HepG2 (cell line): ENCODE data around the gene L3MBTL4. TPM values are rescaled to one million over a fixed set of nuclear protein-coding genes. Genes with fewer than 3 reads are reported as not detected.

Experiments used
- FIP1L1 ChIP-seq: fragments of 200-400 bp; formaldehyde crosslinking; IDR thresholded peaks from 2 replicates; pipeline ENCODE4 v1.6.1; 2018; ENCODE audit warnings: low read depth, mild to moderate bottlenecking, low read length, moderate library complexity, borderline replicate concordance; ENCODE audit not compliant: insufficient read depth
- KAT8 ChIP-seq: IDR thresholded peaks from 2 replicates; pipeline ENCODE4 v1.6.1; 2016; ENCODE audit warnings: missing genetic modification reagents, missing compliant biosample characterization
- KLF16 ChIP-seq, 2 experiments: sonication (generic) in 1 of 2; formaldehyde crosslinking in 1 of 2; IDR thresholded peaks; 2 replicates each; pipeline versions ENCODE4 v1.6.1 to v1.8.0; 2016 to 2023; ENCODE audit warnings: missing genetic modification reagents in 2 of 2, missing compliant biosample characterization in 1 of 2
- NR2C2 ChIP-seq: sonication (generic); formaldehyde crosslinking; IDR thresholded peaks from 2 replicates; pipeline ENCODE4 v1.4.0; 2020; ENCODE audit warnings: missing genetic modification reagents, mild to moderate bottlenecking, moderate library complexity, borderline replicate concordance
- RFXAP ChIP-seq: sonication (generic); formaldehyde crosslinking; IDR thresholded peaks from 2 replicates; pipeline ENCODE4 v1.4.0; 2020; ENCODE audit warnings: missing genetic modification reagents, borderline replicate concordance
- SIX1 ChIP-seq: sonication (generic); formaldehyde crosslinking; IDR thresholded peaks from 2 replicates; pipeline ENCODE4 v1.4.0; 2020; ENCODE audit warnings: missing genetic modification reagents, borderline replicate concordance
- SOX13 ChIP-seq, 3 experiments: fragments of 450-650 bp in 1 of 3; sonication (generic) in 1 of 3; formaldehyde crosslinking in 1 of 3; IDR thresholded peaks in 2 of 3; conservative IDR thresholded peaks in 1 of 3; 2 replicates each; pipeline versions ENCODE4 v1.5.0 to v1.6.1; 2016 to 2020; ENCODE audit warnings: antibody characterized with exemption in 1 of 3, mild to moderate bottlenecking in 1 of 3, missing compliant biosample characterization in 1 of 3, missing genetic modification reagents in 1 of 3, moderate library complexity in 1 of 3
- TARDBP ChIP-seq: sonication (generic); formaldehyde crosslinking; IDR thresholded peaks from 2 replicates; pipeline ENCODE4 v1.8.0; 2022; ENCODE audit warnings: mild to moderate bottlenecking, missing genetic modification reagents
- ZNF713 ChIP-seq: sonication (generic); formaldehyde crosslinking; IDR thresholded peaks from 2 replicates; pipeline ENCODE4 v1.4.0; 2020; ENCODE audit warnings: mild to moderate bottlenecking, missing genetic modification reagents
- polyA plus RNA-seq, 8 experiments: library from polyadenylated mRNA; depleted of rRNA in 3 of 8; stranded (reverse) in 7 of 8; unstranded in 1 of 8; fragments of >200 nt; fragmentation: Illumina TruSeq in 4 of 8; extraction: Trizol in 4 of 8; gene quantifications; 2 replicates each; pipeline versions ENCODE4 v1.2.1 to v1.2.3, GENCODE V29; 2011 to 2016; ENCODE audit warnings: low read depth in 4 of 8, missing spikeins in 1 of 8, mixed read lengths in 1 of 8; ENCODE audit not compliant: insufficient read depth in 1 of 8
- total RNA-seq, 5 experiments: library from RNA; depleted of rRNA; stranded (reverse); fragments of >200 nt; fragmentation: Illumina TruSeq; extraction: Trizol; gene quantifications; 2 replicates each; pipeline ENCODE4 v1.2.3, GENCODE V29; 2016; ENCODE audit warnings: low read depth in 1 of 5
- TF ChIP-seq, protein P1 (sequence below), 2 experiments: sonication (generic) in 1 of 2; formaldehyde crosslinking in 1 of 2; IDR thresholded peaks; 2 replicates each; pipeline versions ENCODE4 v1.5.1 to v1.6.1; 2011 to 2020; ENCODE audit warnings: borderline replicate concordance in 1 of 2, low read depth in 1 of 2, low read length in 1 of 2, mild to moderate bottlenecking in 1 of 2, missing genetic modification reagents in 1 of 2, moderate library complexity in 1 of 2
- TF ChIP-seq, protein P2 (sequence below): sonication (generic); formaldehyde crosslinking; IDR thresholded peaks from 2 replicates; pipeline ENCODE4 v1.4.0; 2020; ENCODE audit warnings: missing genetic modification reagents
- TF ChIP-seq, protein P3 (sequence below): IDR thresholded peaks from 2 replicates; pipeline ENCODE4 v1.6.1; 2012; ENCODE audit warnings: low read depth, low read length, improper control_type of control experiment
- TF ChIP-seq, protein P4 (sequence below): sonication (generic); formaldehyde crosslinking; conservative IDR thresholded peaks from 2 replicates; pipeline ENCODE4 v1.4.0; 2020; ENCODE audit warnings: missing genetic modification reagents
- TF ChIP-seq, protein P5 (sequence below): sonication (generic); formaldehyde crosslinking; IDR thresholded peaks from 2 replicates; pipeline ENCODE4 v1.4.0; 2020; ENCODE audit warnings: missing genetic modification reagents
- TF ChIP-seq, protein P6 (sequence below): sonication (generic); formaldehyde crosslinking; IDR thresholded peaks from 2 replicates; pipeline ENCODE4 v1.5.0; 2020; ENCODE audit warnings: missing genetic modification reagents
- TF ChIP-seq, protein P7 (sequence below): sonication (generic); formaldehyde crosslinking; IDR thresholded peaks from 2 replicates; pipeline ENCODE4 v1.4.0; 2020; ENCODE audit warnings: low read depth, mild to moderate bottlenecking, missing genetic modification reagents

The L3MBTL4 gene
- total and polyA plus RNA-seq, 2 of the 13 experiments (the other 11 are each of a cell fraction or from before 2014, with no cell fraction given) = 10.8 to 13.3 TPM

DNA sequence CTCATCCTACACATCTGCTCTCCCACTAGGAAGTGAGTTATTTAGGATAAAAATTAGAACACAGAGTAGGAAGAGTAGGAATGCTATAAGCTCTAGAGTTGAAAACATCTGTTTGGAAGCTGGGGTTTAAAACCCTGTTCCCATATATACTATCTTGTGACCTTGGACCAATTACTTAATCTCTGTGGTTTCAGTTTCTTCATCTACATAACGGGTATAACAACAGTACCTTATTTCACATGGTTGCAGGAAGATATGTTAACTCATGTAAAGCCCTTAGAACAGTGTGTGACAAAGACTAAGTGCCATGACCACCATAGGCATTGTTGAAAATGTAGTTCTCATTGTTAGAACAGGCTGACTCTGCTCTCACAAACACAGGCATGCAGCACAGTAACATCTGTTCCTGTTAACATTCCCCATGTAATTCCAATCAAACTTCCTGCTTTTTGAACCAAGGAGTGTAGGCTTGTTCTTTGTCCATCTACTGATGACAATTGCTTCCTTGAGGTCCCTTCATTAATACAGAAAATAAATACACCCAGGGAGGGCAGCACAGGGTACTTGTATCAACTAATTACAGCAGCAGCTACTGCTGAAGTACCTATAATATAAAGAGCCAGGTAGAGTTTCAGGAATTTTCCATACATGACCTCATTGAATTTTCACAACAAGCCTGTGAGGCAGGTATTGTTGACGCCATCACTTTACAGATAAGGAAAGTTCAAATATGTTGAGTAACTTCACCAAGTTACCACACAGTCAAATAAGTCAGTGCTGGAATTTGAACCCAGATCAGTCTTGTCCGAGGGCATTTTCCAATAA lies 204.2 kb downstream of the L3MBTL4 start (continued):
- TF ChIP-seq TARDBP (CRISPR knock-in tag) (0 out of 2 replicates have a peak, but pooled peaks have one; percentile 50), SIX1 (CRISPR knock-in tag) (peak; percentile 68; the same call in 1 of the 2 replicates), NR2C2 (CRISPR knock-in tag) (peak; percentile 51; the same call in 1 of the 2 replicates), ZNF713 (no peak), FIP1L1 (no peak), RFXAP (CRISPR knock-in tag) (no peak), KLF16 (CRISPR knock-in tag; IDR thresholded peaks at IDR 0.05) (peak in 1 of 2 experiments; percentile 19; a peak in 1 of 4 replicates), KAT8 (CRISPR knock-in tag) (peak; percentile 57; the same call in 1 of the 2 replicates), SOX13 (IDR thresholded peaks at IDR 0.05) (no peak), SOX13 (CRISPR knock-in tag; conservative IDR thresholded peaks at IDR 0.05 in 1 of 2, IDR thresholded peaks at IDR 0.05 in 1 of 2) (peak in 1 of 2 experiments; percentile 87; a peak in 2 of 4 replicates)
- TF ChIP-seq, protein P1, sequence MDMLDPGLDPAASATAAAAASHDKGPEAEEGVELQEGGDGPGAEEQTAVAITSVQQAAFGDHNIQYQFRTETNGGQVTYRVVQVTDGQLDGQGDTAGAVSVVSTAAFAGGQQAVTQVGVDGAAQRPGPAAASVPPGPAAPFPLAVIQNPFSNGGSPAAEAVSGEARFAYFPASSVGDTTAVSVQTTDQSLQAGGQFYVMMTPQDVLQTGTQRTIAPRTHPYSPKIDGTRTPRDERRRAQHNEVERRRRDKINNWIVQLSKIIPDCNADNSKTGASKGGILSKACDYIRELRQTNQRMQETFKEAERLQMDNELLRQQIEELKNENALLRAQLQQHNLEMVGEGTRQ (IDR thresholded peaks at IDR 0.05; ENCODE audit: low read depth, low read length) = no peak
- TF ChIP-seq, protein P1 (CRISPR knock-in tag; IDR thresholded peaks at IDR 0.05; ENCODE audit: borderline replicate concordance) = no peak
- TF ChIP-seq, protein P2, sequence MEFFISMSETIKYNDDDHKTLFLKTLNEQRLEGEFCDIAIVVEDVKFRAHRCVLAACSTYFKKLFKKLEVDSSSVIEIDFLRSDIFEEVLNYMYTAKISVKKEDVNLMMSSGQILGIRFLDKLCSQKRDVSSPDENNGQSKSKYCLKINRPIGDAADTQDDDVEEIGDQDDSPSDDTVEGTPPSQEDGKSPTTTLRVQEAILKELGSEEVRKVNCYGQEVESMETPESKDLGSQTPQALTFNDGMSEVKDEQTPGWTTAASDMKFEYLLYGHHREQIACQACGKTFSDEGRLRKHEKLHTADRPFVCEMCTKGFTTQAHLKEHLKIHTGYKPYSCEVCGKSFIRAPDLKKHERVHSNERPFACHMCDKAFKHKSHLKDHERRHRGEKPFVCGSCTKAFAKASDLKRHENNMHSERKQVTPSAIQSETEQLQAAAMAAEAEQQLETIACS (CRISPR knock-in tag) = no peak
- TF ChIP-seq, protein P3, sequence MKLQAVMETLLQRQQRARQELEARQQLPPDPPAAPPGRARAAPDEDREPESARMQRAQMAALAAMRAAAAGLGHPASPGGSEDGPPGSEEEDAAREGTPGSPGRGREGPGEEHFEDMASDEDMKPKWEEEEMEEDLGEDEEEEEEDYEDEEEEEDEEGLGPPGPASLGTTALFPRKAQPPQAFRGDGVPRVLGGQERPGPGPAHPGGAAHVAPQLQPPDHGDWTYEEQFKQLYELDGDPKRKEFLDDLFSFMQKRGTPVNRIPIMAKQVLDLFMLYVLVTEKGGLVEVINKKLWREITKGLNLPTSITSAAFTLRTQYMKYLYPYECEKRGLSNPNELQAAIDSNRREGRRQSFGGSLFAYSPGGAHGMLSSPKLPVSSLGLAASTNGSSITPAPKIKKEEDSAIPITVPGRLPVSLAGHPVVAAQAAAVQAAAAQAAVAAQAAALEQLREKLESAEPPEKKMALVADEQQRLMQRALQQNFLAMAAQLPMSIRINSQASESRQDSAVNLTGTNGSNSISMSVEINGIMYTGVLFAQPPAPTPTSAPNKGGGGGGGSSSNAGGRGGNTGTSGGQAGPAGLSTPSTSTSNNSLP = 0 out of 2 replicates have a peak, but pooled peaks have one; percentile 66
- TF ChIP-seq, protein P4, sequence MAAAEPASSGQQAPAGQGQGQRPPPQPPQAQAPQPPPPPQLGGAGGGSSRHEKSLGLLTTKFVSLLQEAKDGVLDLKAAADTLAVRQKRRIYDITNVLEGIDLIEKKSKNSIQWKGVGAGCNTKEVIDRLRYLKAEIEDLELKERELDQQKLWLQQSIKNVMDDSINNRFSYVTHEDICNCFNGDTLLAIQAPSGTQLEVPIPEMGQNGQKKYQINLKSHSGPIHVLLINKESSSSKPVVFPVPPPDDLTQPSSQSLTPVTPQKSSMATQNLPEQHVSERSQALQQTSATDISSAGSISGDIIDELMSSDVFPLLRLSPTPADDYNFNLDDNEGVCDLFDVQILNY (CRISPR knock-in tag) = no peak
- TF ChIP-seq, protein P5, sequence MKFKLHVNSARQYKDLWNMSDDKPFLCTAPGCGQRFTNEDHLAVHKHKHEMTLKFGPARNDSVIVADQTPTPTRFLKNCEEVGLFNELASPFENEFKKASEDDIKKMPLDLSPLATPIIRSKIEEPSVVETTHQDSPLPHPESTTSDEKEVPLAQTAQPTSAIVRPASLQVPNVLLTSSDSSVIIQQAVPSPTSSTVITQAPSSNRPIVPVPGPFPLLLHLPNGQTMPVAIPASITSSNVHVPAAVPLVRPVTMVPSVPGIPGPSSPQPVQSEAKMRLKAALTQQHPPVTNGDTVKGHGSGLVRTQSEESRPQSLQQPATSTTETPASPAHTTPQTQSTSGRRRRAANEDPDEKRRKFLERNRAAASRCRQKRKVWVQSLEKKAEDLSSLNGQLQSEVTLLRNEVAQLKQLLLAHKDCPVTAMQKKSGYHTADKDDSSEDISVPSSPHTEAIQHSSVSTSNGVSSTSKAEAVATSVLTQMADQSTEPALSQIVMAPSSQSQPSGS (CRISPR knock-in tag) = peak; percentile 99
- TF ChIP-seq, protein P6, sequence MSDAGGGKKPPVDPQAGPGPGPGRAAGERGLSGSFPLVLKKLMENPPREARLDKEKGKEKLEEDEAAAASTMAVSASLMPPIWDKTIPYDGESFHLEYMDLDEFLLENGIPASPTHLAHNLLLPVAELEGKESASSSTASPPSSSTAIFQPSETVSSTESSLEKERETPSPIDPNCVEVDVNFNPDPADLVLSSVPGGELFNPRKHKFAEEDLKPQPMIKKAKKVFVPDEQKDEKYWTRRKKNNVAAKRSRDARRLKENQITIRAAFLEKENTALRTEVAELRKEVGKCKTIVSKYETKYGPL (CRISPR knock-in tag) = peak; percentile 61; the same call in 1 of the 2 replicates
- TF ChIP-seq, protein P7, sequence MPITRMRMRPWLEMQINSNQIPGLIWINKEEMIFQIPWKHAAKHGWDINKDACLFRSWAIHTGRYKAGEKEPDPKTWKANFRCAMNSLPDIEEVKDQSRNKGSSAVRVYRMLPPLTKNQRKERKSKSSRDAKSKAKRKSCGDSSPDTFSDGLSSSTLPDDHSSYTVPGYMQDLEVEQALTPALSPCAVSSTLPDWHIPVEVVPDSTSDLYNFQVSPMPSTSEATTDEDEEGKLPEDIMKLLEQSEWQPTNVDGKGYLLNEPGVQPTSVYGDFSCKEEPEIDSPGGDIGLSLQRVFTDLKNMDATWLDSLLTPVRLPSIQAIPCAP (CRISPR knock-in tag) = no peak
